Gastroesophageal sphincter (tissue), 4 donors: ENCODE results near the gene DOK6. TPM values are rescaled to one million over a fixed set of nuclear protein-coding genes. Genes with fewer than 3 reads are reported as not detected.

Experiments
- ATAC-seq: fragments of 150-250 bp; one replicate; pipeline ENCODE4 v1.9.1; 2016; ENCODE audit warnings: mild to moderate bottlenecking, moderate library complexity
- H3K27ac ChIP-seq, 4 donors: fragments of 200-600 bp; sonication (generic) in 3 of 4; 1 replicate in 3 of 4; 2 replicates in 1 of 4; pipeline ENCODE4 v1.5.1; 2016 to 2019
- H3K27me3 ChIP-seq: fragments of 200-600 bp; sonication (generic); one replicate; pipeline ENCODE4 v1.5.1; 2019
- H3K36me3 ChIP-seq, 2 donors: fragments of 200-600 bp; sonication (generic); one replicate each; pipeline ENCODE4 v1.5.1; 2019; ENCODE audit warnings: control low read depth in 1 of 2
- H3K4me1 ChIP-seq, 3 donors: fragments of 200-600 bp; sonication (generic); 1 replicate in 2 of 3; 2 replicates in 1 of 3; pipeline ENCODE4 v1.5.1; 2016 to 2019; ENCODE audit warnings: control low read depth in 2 of 3
- H3K4me3 ChIP-seq, 2 donors: fragments of 200-600 bp; sonication (generic); one replicate each; pipeline ENCODE4 v1.5.1; 2019; ENCODE audit warnings: mild to moderate bottlenecking in 1 of 2, moderate library complexity in 1 of 2
- H3K9me3 ChIP-seq, 3 donors: fragments of 200-600 bp; sonication (generic); one replicate each; pipeline ENCODE4 v1.5.1; 2017 to 2019; ENCODE audit warnings: control low read depth in 2 of 3
- EP300 ChIP-seq: sonication (generic); formaldehyde crosslinking; IDR thresholded peaks from one replicate; pipeline ENCODE4 v1.6.1; 2017; ENCODE audit warnings: antibody characterized with exemption, mild to moderate bottlenecking
- POLR2A ChIP-seq, 2 donors: fragments of 450-650 bp; IDR thresholded peaks; one replicate each; pipeline ENCODE4 v1.6.1; 2017; ENCODE audit warnings: antibody characterized with exemption in 2 of 2, mild to moderate bottlenecking in 2 of 2, moderate library complexity in 1 of 2
- POLR2AphosphoS5 ChIP-seq: sonication (generic); formaldehyde crosslinking; IDR thresholded peaks from one replicate; pipeline ENCODE4 v1.6.1; 2017; ENCODE audit warnings: antibody characterized with exemption
- WGBS, 2 donors: methylation state at CpG; one replicate each; pipeline ENCODE4 v1.1.5; 2018; ENCODE audit warnings: low coverage in 1 of 2; 5-methylcytosine and 5-hydroxymethylcytosine counted together
- total RNA-seq, 4 donors: library from RNA; depleted of rRNA; stranded (reverse); fragments of >200 nt; gene quantifications; one replicate each; pipeline ENCODE4 v1.1.0, GENCODE V29; 2016
- TF ChIP-seq, protein P1 (sequence below), 4 experiments: fragments of 200-600 bp in 2 of 4; fragments of 450-650 bp in 2 of 4; sonication (generic) in 1 of 4; IDR thresholded peaks; one replicate each; pipeline ENCODE4 v1.5.1; 2017 to 2019; ENCODE audit warnings: antibody characterized with exemption in 4 of 4, mild to moderate bottlenecking in 2 of 4, moderate library complexity in 2 of 4

Gene DOK6
- total RNA-seq, 4 donors from 2014 or later: 0.62 to 3.4 (median 2.7) TPM

DNA sequence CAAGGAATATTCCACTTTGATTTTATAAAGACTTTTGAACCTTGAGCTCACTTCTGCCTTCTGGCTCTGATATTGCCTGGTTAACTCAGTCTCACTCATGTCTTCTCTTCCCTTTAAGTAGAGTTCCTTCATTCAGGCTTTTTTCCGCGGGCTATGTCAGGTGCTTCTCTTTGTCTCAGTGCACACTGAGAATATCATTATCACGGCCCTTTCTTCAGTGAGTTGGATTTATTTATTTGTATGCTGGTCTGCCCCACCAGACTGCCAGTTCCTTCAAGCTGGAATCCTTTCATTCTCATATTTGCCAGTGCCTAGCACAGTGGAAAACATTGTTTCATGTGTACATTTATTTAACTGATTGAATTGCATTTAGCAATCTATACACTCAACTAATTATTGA is 136.5 kb downstream of the DOK6 start:
- H3K27me3 ChIP-seq: no peaks in the 10 kb centered on the region

DNA sequence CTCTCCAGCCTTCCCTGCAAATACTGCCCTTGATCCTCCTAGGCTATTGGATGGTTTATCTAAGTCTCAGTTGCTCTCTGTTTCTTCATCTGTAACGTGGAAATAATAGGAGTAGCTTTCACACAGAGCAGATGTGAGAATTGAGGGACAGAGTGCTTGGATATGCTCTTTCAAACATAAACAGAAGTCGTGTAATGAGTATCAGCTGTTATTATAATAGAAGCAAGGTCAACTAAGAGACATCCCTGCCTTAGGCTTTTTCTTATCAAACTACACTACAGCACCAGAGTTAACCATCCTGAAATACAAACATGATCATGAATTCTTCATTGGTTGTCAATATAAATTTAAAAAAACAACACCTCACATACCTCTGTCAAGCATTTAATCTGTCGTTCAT is 138.2 kb downstream of the DOK6 start:
- no peaks in the 10 kb centered on the region for H3K27me3 ChIP-seq
- no peak overlapping the region for H3K27ac ChIP-seq
- 25 to 44% methylated on average over 3 of the region's 3 CpGs for WGBS, 2 donors
- no peak for ATAC-seq
- H3K4me1 ChIP-seq: no peaks in the 10 kb centered on the region
- no peak overlapping the region for H3K4me3 ChIP-seq
- no peaks in the 10 kb centered on the region for H3K9me3 ChIP-seq
- TF ChIP-seq EP300 (no peak), POLR2AphosphoS5 (no peak), POLR2A (IDR thresholded peaks at IDR 0.05) (no peak)
- TF ChIP-seq, protein P1, sequence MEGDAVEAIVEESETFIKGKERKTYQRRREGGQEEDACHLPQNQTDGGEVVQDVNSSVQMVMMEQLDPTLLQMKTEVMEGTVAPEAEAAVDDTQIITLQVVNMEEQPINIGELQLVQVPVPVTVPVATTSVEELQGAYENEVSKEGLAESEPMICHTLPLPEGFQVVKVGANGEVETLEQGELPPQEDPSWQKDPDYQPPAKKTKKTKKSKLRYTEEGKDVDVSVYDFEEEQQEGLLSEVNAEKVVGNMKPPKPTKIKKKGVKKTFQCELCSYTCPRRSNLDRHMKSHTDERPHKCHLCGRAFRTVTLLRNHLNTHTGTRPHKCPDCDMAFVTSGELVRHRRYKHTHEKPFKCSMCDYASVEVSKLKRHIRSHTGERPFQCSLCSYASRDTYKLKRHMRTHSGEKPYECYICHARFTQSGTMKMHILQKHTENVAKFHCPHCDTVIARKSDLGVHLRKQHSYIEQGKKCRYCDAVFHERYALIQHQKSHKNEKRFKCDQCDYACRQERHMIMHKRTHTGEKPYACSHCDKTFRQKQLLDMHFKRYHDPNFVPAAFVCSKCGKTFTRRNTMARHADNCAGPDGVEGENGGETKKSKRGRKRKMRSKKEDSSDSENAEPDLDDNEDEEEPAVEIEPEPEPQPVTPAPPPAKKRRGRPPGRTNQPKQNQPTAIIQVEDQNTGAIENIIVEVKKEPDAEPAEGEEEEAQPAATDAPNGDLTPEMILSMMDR (IDR thresholded peaks at IDR 0.05): no peak
- H3K36me3 ChIP-seq: no peaks in the 10 kb centered on the region

More for the DNA sequence above, 136.5 kb downstream of the DOK6 start:
- TF ChIP-seq, protein P1 (IDR thresholded peaks at IDR 0.05): no peak
- TF ChIP-seq POLR2AphosphoS5 (no peak), EP300 (no peak), POLR2A (IDR thresholded peaks at IDR 0.05) (no peak)
- H3K36me3 ChIP-seq: no peaks in the 10 kb centered on the region
- no peaks in the 10 kb centered on the region for H3K9me3 ChIP-seq
- WGBS, 2 donors: 77 to 91% methylated on average over 3 of the region's 3 CpGs
- no peak overlapping the region for H3K4me3 ChIP-seq
- no peaks in the 10 kb centered on the region for H3K4me1 ChIP-seq
- no peak for ATAC-seq
- no peak overlapping the region for H3K27ac ChIP-seq

DNA sequence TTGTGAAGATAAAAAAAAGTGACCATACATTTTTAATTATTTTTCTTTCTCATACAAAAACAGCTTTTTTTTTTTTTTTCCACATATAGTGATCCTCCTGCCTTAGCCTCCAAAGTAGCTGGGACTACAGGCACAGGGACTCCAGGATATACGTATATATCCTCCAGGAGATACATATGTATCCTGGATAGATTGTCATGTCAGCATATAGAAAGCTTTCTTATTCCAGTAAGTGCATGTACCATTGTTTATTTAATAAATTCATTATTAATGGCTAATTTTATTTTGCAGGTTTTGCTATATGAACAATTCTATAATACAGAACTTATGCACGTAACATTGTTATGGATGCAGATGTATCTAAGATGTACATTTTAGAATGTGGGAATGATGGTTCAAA is 138.7 kb downstream of the DOK6 start:
- WGBS, 2 donors: 93 to 96% methylated on average over 2 of the region's 2 CpGs
- H3K36me3 ChIP-seq: no peaks in the 10 kb centered on the region
- TF ChIP-seq POLR2A (IDR thresholded peaks at IDR 0.05): no peak
- TF ChIP-seq, protein P1 (IDR thresholded peaks at IDR 0.05): no peak
- no peak for TF ChIP-seq POLR2AphosphoS5
- TF ChIP-seq EP300: no peak
- no peak for ATAC-seq
- no peak overlapping the region for H3K4me3 ChIP-seq
- H3K4me1 ChIP-seq: no peaks in the 10 kb centered on the region
- H3K27me3 ChIP-seq: no peaks in the 10 kb centered on the region
- H3K27ac ChIP-seq: no peak overlapping the region
- no peaks in the 10 kb centered on the region for H3K9me3 ChIP-seq

DNA sequence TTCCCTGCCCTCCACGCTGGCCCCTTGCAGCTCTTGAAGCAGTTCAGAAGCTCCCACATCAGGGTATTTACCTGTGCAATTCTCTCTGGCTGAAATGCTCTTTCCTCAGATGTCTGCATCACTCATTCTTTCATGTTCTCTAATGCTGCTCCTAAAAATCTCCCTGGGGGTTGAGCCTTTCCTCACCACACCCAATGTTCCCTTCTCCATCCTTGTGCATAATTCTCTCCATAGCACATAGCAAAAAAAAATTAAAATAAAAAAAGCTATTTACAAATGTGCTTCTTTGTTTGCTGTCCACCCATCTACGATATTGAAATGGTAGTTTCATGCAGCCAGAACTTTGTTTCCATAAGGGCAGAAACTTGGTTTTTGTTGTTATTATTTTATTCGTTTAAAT is 155.5 kb downstream of the DOK6 start:
- WGBS, 2 donors: 60 to 79% methylated on average over 2 to 3 of the region's 3 CpGs
- no peak overlapping the region for H3K27ac ChIP-seq

DNA sequence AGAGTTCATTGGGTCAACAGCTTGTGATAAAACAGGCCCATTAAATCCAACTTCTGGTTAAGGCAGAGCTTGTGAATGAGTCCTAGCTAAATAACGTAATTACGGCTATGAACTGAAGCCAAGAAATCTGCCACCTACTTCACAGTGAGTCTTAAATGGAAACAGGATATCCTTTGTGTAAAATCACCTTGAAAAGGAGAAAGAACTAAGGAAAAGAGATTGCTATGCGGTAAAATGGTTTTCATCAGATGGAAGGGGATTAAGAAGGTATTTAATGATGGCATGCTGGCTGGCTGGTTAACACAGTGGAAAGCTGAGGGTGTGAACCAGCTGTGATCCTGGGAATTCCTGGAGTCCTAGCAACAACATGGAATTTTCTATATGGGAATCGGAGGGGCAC is 156.6 kb downstream of the DOK6 start:
- Histone ChIP-seq H3K27me3 (no peaks in the 10 kb centered on the region), H3K27ac (no peak overlapping the region), H3K36me3 (no peaks in the 10 kb centered on the region), H3K9me3 (peaks cover 0 to 5% (median 0%) of the 10 kb centered on the region in 3 donors), H3K4me1 (no peaks in the 10 kb centered on the region), H3K4me3 (no peak overlapping the region)
- 45 to 56% methylated on average over 4 of the region's 4 CpGs for WGBS, 2 donors
- TF ChIP-seq EP300 (no peak), POLR2A (IDR thresholded peaks at IDR 0.05) (no peak), POLR2AphosphoS5 (no peak)
- TF ChIP-seq, protein P1 (IDR thresholded peaks at IDR 0.05): no peak
- ATAC-seq: no peak

More for the DNA sequence above, 155.5 kb downstream of the DOK6 start:
- H3K27me3 ChIP-seq: no peaks in the 10 kb centered on the region
- no peak for ATAC-seq
- no peak overlapping the region for H3K4me3 ChIP-seq
- no peaks in the 10 kb centered on the region for H3K36me3 ChIP-seq
- H3K4me1 ChIP-seq: no peaks in the 10 kb centered on the region
- TF ChIP-seq POLR2AphosphoS5 (no peak), POLR2A (IDR thresholded peaks at IDR 0.05) (no peak), EP300 (no peak)
- TF ChIP-seq, protein P1 (IDR thresholded peaks at IDR 0.05): no peak
- no peaks in the 10 kb centered on the region for H3K9me3 ChIP-seq
